Erythroblast (primary cell): ENCODE measurements around the gene RAB20.

Experiments
- DNase-seq, 2 experiments: peaks; one replicate each; lab custom pipeline; 2025; lab: John Stamatoyannopoulos, UW
- GATA1 ChIP-seq: IDR thresholded peaks from 2 replicates; pipeline ENCODE4 v1.6.1; 2011; ENCODE audit warnings: low read depth, mild to moderate bottlenecking, control low read depth, low read length, moderate library complexity
- POLR2A ChIP-seq: IDR thresholded peaks from 2 replicates; pipeline ENCODE4 v1.6.1; 2011; ENCODE audit warnings: mild to moderate bottlenecking, low read length

Gene RAB20

GRCh38 chr13:110555601-110556223 is 5.8 kb downstream of the RAB20 start:
- TF ChIP-seq POLR2A (no peak), GATA1 (no peak)
- no peak for DNase-seq

- TF ChIP-seq GATA1 (no peak), POLR2A (no peak)
- no peak for DNase-seq
Observed at GRCh38 chr13:110554946-110555345, 6.6 kb downstream of the RAB20 start.

- TF ChIP-seq GATA1 (no peak), POLR2A (no peak)
- no peak for DNase-seq
Observed at GRCh38 chr13:110554227-110554836, 7.2 kb downstream of the RAB20 start.

- no peak for TF ChIP-seq POLR2A
- no peak for TF ChIP-seq GATA1
- DNase-seq = no peak
Observed at GRCh38 chr13:110553417-110553816, 8.1 kb downstream of the RAB20 start.

GRCh38 chr13:110552767-110553166 is 8.8 kb downstream of the RAB20 start:
- no peak for TF ChIP-seq POLR2A
- no peak for TF ChIP-seq GATA1
- DNase-seq = no peak

- TF ChIP-seq GATA1 (no peak), POLR2A (no peak)
- DNase-seq = no peak
Observed at GRCh38 chr13:110551284-110551683, 10.2 kb downstream of the RAB20 start.

- TF ChIP-seq GATA1 (no peak), POLR2A (no peak)
- DNase-seq = no peak
Observed at GRCh38 chr13:110549795-110550160, 11.7 kb downstream of the RAB20 start.

- TF ChIP-seq POLR2A = no peak
- TF ChIP-seq GATA1 = no peak
- DNase-seq = no peak
Observed at GRCh38 chr13:110548891-110549794, 12.4 kb downstream of the RAB20 start.

GRCh38 chr13:110546926-110547325 is 14.6 kb downstream of the RAB20 start:
- DNase-seq = no peak

GRCh38 chr13:110546378-110546777 is 15.1 kb downstream of the RAB20 start:
- TF ChIP-seq POLR2A (no peak), GATA1 (no peak)
- no peak for DNase-seq

More at GRCh38 chr13:110546926-110547325, 14.6 kb downstream of the RAB20 start:
- TF ChIP-seq GATA1 (no peak), POLR2A (no peak)

- no peak for DNase-seq
- no peak for TF ChIP-seq POLR2A
- TF ChIP-seq GATA1 = no peak
Observed at GRCh38 chr13:110542169-110542796, 19.2 kb downstream of the RAB20 start.

GRCh38 chr13:110541526-110541920 is 20.0 kb downstream of the RAB20 start:
- TF ChIP-seq POLR2A = no peak
- no peak for TF ChIP-seq GATA1
- no peak for DNase-seq

- TF ChIP-seq POLR2A = no peak
- TF ChIP-seq GATA1 = no peak
- no peak for DNase-seq
Observed at GRCh38 chr13:110540871-110541525, 20.5 kb downstream of the RAB20 start.
